22Rv1 (cell line): ENCODE data around the gene DAP.

Experiments
- ZFX ChIP-seq: fragments of 450-650 bp; IDR thresholded peaks from 2 replicates; pipeline ENCODE4 v1.6.1; 2017; ENCODE audit warnings: antibody characterized with exemption, borderline replicate concordance
- TF ChIP-seq, protein P1 (sequence below): fragments of 450-650 bp; IDR thresholded peaks from 2 replicates; pipeline ENCODE4 v1.5.1; 2017; ENCODE audit warnings: mild to moderate bottlenecking

DNA sequence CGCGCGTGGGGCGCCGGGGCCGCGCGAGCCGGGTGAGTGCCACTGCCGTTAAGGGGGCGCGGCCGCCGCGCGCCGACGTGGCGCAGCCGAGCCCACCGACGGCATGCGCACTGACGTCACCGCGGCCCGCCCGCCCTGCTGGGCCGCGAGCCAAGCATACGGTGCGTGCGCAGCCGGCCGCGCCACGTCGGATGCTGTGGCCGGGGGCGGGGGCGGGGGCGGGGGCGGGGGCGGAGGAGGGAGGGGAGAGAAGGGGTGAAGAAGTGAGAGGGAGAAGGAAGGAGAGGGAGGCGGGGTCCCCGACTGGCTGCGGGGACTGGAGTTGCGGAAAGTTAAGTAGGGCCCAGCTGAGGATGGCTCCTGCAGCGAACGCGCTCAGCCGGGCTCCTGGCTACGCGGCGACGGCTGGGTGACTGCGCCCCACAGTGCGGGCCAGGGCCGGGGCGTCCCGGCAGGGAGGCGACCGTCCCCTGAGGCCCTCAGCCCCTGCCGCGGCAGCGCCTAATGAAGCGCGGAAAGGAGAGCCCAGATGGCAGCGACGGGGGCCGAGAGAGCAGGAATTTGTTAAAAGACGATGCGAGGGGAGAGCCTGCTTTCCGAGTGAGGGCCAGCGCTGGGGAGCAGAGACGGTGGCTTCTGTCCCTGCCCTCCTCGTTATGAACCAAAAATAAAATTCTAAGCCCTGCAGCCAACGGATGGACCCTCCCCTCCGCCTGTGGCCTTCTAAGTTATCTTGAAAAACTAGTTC, at the start of gene DAP:
- TF ChIP-seq, protein P1, sequence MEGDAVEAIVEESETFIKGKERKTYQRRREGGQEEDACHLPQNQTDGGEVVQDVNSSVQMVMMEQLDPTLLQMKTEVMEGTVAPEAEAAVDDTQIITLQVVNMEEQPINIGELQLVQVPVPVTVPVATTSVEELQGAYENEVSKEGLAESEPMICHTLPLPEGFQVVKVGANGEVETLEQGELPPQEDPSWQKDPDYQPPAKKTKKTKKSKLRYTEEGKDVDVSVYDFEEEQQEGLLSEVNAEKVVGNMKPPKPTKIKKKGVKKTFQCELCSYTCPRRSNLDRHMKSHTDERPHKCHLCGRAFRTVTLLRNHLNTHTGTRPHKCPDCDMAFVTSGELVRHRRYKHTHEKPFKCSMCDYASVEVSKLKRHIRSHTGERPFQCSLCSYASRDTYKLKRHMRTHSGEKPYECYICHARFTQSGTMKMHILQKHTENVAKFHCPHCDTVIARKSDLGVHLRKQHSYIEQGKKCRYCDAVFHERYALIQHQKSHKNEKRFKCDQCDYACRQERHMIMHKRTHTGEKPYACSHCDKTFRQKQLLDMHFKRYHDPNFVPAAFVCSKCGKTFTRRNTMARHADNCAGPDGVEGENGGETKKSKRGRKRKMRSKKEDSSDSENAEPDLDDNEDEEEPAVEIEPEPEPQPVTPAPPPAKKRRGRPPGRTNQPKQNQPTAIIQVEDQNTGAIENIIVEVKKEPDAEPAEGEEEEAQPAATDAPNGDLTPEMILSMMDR: no peak
- TF ChIP-seq ZFX: no peak
